Stimulated activated CD4-positive, alpha-beta T cell treated with anti-CD3 and anti-CD28 coated beads, Interleukin-2, amount 100 ng/mL, for 48 hours (primary cell): ENCODE measurements around the gene SULT4A1.

ENCODE experiments used
- DNase-seq, 2 donors: peaks; one replicate each; pipeline ENCODE4 v3.0.0-alpha.2; 2020

The SULT4A1 gene

DNA sequence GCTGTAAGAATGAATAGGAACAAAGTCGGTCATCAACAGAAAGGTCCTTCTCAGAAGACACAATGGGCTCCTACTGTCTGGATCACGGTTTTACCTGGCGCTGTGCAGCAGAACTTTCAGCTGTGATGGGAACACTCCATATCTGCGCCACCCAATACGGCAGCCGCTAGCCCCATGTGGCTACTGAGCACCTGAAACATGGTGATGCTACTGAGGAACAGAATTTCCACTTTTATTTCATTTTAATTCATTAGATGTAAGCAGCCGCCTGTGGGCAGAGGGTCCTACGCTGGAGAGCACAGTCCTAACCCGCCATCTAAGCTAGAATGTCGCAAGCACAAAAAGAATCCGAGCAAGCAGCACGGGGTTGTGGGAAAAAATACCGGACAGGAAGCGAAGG is 2.7 kb downstream of the SULT4A1 start:
- no peak for DNase-seq

DNA sequence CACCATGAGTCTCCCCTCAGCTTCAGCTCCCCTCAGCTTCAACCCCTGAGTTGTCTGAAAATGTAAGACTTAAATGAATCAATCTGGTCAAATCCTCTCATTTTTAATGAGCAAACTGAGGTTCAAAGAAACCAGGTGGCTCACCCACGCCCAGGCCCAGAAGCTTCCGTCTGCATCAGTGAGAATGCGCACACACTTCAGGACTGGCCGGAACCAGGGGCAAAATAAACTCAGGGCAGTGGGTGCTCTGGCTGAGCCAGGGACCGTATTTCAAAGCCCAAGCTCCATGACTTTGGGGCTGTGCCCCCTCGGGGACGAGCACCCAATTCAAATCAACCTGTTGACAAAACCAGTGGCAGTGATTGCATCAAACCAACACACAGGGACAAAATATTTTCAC is 3.1 kb downstream of the SULT4A1 start:
- no peak for DNase-seq

DNA sequence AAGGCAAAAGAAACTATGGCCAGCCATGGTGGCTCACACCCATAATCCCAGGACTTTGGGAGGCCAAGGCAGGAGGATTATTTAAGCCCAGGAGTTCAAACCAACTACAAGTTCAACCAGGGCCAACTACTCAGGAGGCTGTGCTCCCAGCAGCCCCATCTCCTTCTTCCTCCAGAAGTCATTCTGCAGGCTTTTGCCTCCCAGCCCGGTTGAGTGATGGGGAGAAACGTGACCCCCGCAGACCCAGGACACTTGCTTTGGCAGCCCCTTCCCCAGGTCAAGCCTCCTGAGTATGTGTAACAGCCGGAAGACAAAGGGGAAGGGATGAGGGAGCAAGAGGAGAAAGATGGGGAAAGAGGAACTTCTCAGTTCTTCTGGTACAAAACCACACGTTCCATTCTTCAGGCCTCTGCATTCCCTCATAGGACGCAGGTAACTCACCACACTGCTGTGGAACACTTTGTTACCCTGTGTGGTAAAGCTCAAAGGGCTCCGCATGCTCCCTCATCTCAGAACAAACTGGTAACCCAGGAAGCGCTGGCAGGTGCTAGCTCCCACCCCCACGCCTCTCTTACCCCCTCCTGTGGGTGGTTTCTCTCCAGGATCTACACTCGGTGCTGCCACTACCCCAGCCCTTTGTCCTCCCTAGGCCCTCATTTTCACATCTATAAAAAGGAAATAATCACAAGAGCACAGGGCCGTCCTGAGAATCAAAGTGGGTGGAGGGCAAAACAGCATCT is 4.0 kb downstream of the SULT4A1 start:
- DNase-seq = no peak

DNA sequence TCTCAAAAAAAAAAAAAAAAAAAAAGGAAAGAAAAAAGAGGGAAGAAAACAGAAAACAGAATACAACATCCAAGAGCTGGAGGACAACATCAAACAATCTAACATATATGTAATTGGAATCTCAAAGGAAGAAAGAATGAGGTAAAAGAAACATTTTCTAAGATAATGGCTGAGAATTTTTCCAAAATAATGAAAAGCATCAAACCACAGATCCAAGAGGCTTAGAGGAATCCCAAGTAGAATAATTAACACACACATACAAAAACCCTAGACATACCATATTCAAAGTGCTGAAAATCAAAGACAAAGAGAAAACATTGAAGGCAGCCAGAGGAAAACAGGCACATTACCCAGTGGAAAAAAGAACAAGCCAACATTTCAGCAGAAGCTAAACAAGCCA is 4.9 kb downstream of the SULT4A1 start:
- no peak for DNase-seq

DNA sequence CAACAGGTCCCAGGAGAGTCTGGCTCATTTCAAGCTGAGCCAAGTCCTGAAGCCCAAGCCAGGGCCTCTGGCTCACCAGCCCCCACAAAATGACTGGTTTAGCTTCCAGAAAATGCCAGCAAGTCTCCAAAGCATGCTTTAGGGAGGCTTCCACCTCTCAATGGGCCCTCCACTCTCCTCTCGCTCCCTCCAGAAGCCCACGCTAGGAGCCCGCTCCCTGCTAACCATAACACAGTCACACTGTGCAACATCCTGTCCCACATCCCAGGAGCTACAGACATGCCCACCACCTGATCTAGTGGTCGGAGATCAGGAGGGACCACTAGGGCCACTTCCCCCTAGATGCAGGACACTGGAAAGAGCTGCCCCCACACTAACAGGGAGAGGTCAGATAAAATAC is 6.9 kb downstream of the SULT4A1 start:
- no peak for DNase-seq

DNA sequence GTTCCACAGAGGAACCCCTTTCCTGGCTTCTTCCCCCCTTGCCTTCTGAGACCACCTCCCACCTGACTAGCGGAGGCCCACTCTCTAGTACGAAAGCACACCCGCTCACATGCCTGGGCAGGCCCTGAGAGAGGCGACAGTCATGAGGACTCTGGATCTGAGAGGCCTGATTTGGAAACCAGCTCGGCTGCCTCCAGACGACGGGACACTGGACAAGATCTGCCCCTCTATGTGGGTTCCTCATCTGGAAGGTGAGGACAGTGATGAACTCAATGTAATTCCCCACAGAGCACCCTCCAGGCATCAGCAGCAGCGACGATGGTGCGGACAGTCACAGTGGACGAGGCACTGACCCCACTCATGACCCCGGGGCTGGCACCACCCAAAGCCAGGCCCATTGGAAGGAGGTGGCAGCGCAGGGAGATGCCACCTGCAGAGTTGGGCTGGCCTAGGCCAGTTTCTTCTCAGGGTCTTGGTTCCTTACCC is 7.5 kb downstream of the SULT4A1 start:
- DNase-seq = no peak

DNA sequence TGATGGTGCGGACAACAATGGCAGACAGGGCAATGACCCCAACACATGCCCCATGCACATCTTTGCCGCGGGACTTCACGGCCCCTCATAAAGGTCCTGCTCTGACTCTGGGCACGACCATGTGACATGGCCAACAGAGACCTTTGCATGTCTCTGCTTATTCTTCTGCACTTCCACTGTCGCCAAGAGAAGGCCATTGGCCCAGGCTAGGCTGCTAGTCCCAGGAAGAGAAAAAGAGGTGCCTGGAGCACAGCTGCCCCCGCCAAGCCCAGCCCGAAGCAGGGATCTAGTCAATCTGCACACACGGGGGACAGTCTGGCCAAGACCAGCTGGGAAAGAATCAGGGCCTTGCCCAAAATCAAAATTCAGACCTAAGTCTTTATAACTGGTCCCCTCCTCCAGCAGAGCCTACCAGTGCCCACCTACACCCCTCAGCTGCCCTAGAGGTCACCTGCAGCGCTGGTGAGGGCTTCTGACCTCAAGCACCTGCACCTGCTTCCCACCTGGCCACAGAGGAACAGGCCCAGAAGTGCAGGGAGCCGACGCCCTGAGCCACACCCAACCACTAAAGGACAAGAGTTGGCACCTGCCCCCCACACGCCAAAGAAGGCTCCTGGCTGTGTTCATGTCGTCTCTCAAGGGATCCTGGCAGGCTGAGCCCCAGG is 8.1 kb downstream of the SULT4A1 start:
- DNase-seq = no peak

DNA sequence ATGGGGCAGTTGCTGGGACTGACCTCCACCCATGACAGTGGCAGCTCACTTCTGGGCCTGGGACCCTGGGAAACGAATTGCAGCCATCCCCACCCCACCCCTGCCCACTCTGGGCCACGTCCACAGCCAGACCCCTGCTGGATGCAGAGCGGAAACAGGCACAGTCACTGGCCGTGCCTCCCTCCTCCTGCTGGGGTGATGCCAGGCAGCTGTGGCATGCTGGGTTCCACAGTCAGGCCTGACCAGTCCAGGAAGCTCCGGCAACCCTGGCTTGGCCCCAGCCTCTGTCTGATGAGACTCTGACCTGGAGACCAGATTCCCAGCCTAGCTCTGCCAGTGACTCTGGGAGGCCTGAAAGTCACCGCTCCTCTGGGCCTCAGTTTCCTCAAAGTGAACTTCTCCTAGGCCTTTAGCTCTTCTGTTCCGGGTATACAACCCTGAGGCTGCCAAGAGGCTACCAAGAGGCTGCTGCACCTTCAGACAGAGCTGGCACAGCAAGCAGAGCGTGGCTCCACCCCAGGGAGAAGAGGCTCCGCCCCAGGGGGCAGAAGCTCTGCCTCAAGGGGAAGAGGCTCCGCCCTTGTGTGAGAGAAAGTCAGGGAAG is 8.9 kb downstream of the SULT4A1 start:
- no peak for DNase-seq

DNA sequence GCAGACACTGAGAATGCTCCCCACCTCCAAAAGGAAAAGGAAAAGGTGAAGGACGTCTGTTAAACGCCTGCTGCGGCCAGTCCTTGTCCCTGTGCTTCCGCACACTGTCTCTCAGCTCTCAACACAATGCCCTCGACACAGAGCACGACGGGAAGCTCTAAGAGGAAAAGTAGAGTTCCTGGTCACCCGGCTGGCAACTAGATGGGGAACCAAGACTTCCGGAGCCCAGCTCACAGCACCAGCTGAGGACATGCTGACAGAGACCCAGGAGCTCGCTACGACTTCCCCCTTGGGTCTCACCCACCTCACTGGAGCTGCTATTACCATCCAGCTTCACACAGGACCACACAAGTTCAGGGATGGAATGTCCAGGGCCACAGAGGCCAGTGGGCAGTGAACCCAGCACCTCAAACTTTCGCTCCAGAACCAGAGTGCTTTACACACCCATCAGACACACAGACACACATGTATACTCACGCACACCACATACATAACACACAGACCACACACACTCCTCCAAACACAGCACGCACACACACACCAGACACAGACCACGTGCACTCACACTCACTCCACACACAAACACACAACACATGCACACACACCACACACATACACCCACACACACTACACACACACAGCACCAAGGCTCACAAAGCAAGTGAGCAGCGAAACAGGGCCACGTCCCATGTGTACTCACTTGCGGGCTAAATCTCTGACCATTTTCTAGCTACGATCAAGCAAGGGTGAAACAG is 9.6 kb downstream of the SULT4A1 start:
- no peak for DNase-seq

DNA sequence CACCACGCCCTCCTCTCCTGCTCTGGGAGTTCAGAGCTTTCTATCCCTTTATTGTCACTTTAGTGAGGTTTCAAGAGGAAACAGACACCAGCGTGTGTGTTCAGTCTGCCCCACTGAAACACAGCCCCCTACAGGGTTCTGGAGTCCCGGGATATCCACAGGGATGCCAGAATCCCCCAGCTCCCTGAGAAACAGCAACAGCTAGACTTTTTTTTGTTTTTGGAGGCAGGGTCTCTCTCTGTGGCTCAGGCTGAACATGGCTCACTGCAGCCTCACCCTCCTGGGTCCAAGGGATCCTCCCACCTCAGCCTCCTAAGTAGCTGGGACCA is 10.4 kb downstream of the SULT4A1 start:
- DNase-seq = no peak

DNA sequence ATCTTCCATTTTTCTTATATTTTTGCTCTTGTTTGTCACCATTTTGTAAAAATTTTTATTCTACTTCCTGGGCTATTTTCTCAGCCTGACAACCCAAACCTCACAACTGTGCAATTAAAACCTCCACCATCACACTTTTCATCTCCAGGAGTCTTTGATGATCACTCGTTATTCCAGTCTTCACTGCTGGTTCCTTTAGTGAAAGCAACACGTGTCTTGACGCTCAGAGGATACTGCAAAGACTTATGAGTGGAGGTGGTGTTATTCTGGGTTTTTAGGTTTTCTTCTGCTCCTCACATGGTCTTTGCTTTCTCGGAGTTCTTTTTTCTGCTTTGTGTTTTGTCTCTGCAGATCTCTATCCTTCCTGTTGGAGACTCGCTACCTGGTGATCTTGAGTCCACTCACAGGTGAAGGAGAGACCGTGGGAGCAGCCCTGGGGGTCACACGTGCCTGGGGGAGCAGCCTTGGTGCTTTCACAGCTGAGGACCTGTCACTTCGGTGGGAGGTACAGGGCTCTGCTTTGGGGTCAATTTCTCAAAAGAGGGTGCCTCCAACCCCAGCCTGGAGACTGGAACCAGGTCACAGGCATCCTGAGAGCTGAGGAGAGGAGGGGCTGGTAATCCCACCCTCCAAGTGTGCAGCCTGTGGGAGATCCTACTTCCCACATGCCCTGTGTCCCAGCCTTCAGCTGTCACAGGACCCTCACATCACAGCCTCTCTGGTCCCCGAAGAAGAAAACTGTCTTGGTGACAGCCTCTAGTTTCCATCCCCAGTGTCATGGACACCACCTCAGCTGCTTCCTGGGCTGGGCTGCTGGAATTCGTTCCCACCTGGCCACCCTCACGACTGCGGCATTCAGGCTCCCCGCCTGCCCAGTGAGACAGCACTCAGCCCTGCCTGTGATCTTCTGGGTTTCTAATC is 11.0 kb downstream of the SULT4A1 start:
- DNase-seq = no peak

DNA sequence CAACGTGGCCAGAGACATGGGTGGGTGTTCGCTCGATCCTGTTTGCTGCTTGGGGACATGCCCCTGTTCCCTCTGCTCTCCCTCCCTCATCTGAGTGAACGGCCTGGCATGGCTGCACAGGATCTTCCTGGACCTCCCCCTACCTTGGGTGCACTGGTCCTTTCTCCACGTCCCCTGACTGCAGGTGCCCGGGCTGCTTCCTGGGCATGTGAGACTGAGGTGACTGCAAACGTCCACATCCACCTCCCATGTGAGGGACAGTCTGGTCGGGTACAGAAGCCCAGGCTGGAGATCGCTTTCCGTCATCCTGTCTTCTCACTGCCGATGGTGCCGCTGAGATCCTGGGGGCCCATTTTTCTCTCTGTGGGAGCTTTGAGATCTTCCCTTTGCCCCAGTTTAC is 11.8 kb downstream of the SULT4A1 start:
- no peak for DNase-seq

DNA sequence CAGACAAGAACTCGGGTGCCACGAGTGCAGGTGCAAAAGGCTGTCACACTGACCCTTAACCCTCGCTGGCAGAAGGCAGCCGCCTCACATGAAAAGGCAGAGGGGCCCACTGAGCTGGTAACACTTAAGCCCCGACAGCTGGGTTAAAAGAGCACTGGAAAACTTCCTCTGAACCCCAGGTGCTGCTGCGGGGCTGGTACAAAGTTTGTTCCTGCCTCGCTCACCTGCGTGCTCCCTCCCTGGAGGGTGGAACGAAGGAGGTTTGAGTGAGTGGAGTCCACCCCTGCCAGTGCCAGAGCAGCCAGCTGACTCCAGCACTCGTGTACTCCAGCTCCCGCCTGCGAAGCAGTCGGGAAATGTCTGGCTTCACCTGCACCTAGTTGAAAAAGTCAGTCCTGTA is 12.6 kb downstream of the SULT4A1 start:
- DNase-seq = no peak

DNA sequence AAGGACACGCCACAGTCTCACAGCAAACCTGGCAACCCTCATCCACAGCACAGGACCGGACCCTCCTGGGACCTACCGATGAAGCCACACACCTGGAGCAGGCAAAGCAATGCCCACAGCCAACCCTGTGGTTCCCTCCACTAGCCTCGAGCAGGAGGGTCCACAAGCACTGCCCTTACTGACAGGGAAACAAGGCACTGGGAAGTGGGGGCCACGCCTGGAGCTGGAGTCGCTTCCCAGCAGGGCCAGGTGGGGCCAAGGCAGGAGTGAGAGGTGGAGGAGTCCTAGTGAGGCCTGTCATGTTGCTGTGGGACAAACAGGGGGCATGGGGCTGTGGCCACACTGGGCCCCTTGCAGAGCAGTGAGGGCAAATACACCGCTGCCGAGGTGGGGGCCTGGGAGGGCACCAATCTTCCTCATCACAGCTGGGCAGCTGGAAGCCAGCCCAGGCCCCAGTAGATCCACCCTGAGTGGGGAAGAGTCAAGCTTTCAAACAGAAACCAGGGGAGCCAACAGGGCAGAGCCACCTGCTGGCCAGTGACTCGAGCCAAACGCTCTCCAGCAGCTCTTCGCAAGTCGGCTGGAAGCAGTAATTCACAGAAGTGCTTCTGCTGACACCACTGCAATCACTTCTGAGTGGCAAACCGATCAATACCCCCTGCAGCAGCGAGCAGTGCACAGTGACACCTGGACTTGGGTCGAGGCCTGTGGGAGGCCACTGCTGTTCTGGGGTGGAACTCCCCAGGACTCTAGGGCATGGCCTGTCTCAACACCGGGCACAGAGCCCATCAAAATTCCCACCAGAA is 13.7 kb downstream of the SULT4A1 start:
- DNase-seq = no peak

DNA sequence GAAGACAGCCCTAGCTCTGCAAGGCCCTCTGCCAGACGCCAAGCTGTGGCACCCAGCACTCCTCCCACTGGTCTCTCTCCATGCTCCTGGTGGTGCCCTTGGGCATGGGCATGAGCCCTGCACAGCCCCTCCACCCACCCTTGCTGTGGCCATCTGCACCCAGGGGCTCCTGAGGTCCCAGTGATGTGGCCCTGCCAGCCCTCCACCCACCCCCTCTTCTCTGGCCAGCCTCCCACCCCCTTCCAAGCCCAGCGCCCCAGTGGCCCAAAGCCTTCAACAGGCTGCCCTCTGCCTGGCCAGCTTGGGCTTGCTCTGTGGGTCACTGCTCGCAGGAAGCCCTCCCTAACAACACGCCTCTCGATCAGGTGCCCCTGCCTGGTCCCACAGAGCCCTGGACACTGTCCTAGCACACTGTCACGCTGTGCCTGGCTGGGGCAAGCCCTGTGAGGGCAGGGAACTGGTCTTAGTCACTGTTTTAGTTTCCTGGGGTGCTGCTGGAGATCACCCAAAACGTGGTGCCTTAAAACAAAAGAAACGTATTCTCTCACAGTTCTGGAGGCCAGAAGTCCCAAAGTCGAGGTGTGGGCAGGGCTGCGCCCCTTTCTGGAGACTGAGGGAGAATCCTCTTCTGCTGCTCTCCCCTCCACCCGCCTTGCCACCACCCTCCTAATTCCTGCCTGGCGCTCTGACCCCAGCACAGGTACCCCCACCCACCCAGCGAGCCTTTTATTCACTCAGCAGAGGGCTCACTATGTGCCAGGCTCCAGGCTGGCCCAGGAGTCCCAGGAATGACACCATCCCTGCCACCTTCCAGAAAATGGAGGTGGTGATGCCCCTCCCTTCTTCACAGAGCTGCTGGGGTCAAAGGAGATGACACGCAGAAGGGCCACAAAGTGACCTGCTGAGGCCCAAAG is 14.7 kb downstream of the SULT4A1 start:
- DNase-seq = no peak

DNA sequence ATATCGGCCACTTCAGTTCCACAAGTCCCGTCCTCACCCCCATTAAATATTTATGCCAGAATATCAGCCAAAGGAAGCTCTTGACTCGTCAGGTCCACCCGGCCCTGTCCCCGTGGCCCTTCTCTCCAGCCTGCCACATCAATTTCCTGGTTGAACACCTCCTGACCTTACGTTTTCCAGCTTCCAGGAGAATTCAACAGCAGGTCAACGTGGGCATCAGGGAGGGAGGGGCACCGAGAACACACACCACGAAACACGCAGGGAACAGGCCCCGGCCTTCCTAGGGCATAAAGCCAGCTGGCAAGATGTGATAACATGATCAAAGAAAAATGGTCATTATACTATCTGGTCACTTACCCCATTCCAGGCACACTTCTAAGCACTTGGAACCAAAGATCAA is 15.3 kb downstream of the SULT4A1 start:
- no peak for DNase-seq

DNA sequence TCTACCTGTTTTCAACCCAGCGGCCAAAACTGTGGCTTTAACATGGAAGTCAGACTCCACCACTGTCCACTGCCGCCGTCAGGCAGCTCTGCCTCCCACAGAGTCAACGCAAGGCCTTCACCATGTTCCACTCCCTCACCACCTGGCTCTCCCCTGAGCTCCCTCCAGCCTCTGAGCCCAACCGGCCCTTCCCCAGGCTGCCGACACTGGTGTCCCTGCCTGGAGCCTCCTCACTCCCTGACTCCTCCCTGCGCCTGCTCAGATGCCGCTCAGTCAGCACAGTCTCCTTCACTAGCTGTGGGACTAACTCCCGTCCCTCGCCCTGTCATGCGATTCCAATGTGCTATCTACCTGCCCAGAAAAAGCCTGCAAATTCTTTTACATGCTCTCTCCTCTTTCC is 16.3 kb downstream of the SULT4A1 start:
- DNase-seq = no peak

DNA sequence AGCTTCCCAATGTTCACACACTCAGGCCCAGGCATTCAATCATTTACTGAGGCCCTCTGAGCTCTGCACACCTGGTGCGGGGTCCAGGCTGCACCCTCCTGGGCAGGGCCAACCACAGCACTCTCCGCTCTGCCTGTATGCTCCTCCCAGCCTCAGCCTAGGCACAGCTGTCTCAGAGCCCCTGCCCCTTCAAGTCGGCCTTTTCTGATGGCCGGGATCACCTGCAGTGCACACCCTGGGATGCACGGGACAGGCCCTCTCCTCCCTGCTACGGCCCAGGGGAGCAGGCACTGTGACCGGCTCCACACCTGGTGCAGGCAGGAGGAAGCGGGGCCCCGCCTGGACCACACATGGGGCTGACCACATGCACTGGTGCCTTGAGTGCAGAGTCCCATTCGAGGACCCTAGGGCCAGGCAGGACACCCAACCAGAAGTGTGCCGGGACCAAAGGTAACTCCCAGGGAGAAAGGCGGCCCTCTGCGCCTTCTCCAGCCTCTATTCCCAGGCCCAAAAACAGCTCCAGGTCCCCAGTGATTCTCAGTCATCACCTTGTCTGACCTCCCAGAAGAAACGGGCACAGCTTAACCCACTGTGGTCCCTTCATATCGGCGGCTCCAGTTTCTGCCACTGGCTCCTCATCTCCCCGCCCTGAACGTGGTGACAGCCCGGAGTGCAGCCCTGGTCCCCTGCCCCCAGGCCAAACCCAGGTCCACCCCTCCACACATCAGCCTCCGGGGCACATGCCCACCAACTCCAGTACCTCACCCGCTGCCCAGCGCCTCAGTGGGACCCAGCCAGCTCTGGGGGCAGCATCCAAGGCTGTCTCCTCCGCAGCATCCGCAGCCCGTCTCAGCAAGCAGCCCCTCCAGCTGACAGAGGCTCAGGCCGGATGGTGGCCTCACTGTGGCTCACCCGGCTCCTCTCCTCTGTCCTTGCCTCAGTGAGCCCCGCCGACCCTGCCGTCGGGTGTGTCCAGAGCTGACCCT is 17.5 kb downstream of the SULT4A1 start:
- no peak for DNase-seq
